Spinal cord (tissue), 10 donors: Measurements from ENCODE around the gene PPP1R3E. TPM values are rescaled to one million over a fixed set of nuclear protein-coding genes. Genes with fewer than 3 reads are reported as not detected.

ENCODE experiments used
- DNase-seq, 6 donors: peaks; one replicate each; pipeline versions ENCODE4 v3.0.0 to v3.0.0-alpha.2; 2013 to 2015; ENCODE audit warnings: low spot score in 6 of 6, low read depth in 4 of 6
- H3K27ac ChIP-seq: one replicate; pipeline ENCODE4 v1.5.1; 2013; ENCODE audit warnings: low read depth, low read length, control low read depth
- H3K27me3 ChIP-seq: one replicate; pipeline ENCODE4 v1.6.1; 2013; ENCODE audit warnings: low read length; ENCODE audit not compliant: control insufficient read depth, insufficient read depth
- H3K36me3 ChIP-seq: one replicate; pipeline ENCODE4 v1.6.1; 2013; ENCODE audit warnings: low read length; ENCODE audit not compliant: control insufficient read depth, insufficient read depth
- H3K4me1 ChIP-seq: one replicate; pipeline ENCODE4 v1.6.1; 2013; ENCODE audit warnings: low read length; ENCODE audit not compliant: control insufficient read depth, insufficient read depth
- H3K4me3 ChIP-seq: one replicate; pipeline ENCODE4 v1.5.1; 2013; ENCODE audit warnings: low read depth, low read length, control low read depth
- H3K9me3 ChIP-seq: one replicate; pipeline ENCODE4 v1.6.1; 2013; ENCODE audit warnings: low read length; ENCODE audit not compliant: control insufficient read depth, insufficient read depth
- WGBS: methylation state at CpG from one replicate; pipeline ENCODE4 v1.1.5; 2013; ENCODE audit warnings: missing lambda C conversion rate; ENCODE audit not compliant: insufficient coverage; 5-methylcytosine and 5-hydroxymethylcytosine counted together
- polyA plus RNA-seq, 2 donors: library from polyadenylated mRNA; unstranded; fragments of 120-200 nt; gene quantifications; one replicate each; pipeline ENCODE4 v1.2.1, GENCODE V29; 2013; ENCODE audit not compliant: insufficient read length in 2 of 2
- total RNA-seq, 2 donors: library from RNA; depleted of rRNA in 1 of 2; stranded (reverse); fragments of 120-200 nt in 1 of 2; fragments of >200 nt in 1 of 2; gene quantifications; one replicate each; pipeline versions ENCODE4 v1.2.3 to v1.2.4, GENCODE V29; 2013 to 2014
- donor health status: healthy.

Gene PPP1R3E
- total and polyA plus RNA-seq, 4 donors: 11.3 to 37.2 (median 23.2) TPM

GRCh38 chr14:23297611-23298277 lies 4.9 kb downstream of the PPP1R3E start:
- Histone ChIP-seq H3K4me3 (no peak overlapping the region), H3K36me3 (peaks cover 18% of the 10 kb centered on the region), H3K4me1 (peaks cover 13% of the 10 kb centered on the region), H3K27ac (no peak overlapping the region), H3K9me3 (no peaks in the 10 kb centered on the region), H3K27me3 (no peaks in the 10 kb centered on the region)
- DNase-seq: no peak
- WGBS: 66% methylated on average over 5 of the region's 7 CpGs

GRCh38 chr14:23297096-23297495 lies 5.6 kb downstream of the PPP1R3E start:
- Histone ChIP-seq H3K4me3 (no peak overlapping the region), H3K36me3 (peaks cover 18% of the 10 kb centered on the region), H3K27ac (no peak overlapping the region), H3K4me1 (peaks cover 10% of the 10 kb centered on the region), H3K9me3 (no peaks in the 10 kb centered on the region), H3K27me3 (no peaks in the 10 kb centered on the region)
- no peak for DNase-seq
- 88% methylated on average over 7 of the region's 7 CpGs for WGBS

GRCh38 chr14:23296012-23296777 lies 6.5 kb downstream of the PPP1R3E start:
- H3K9me3 ChIP-seq: no peaks in the 10 kb centered on the region
- H3K27me3 ChIP-seq: no peaks in the 10 kb centered on the region
- no peak overlapping the region for H3K4me3 ChIP-seq
- peaks cover 18% of the 10 kb centered on the region for H3K36me3 ChIP-seq
- no peak for DNase-seq
- H3K27ac ChIP-seq: no peak overlapping the region
- 98% methylated on average over 6 of the region's 7 CpGs for WGBS
- H3K4me1 ChIP-seq: peaks cover 10% of the 10 kb centered on the region

GRCh38 chr14:23294734-23295561 lies 7.7 kb downstream of the PPP1R3E start:
- Histone ChIP-seq H3K27me3 (no peaks in the 10 kb centered on the region), H3K4me3 (no peak overlapping the region), H3K4me1 (peaks cover under 1% of the 10 kb centered on the region), H3K9me3 (no peaks in the 10 kb centered on the region), H3K36me3 (peaks cover 18% of the 10 kb centered on the region), H3K27ac (no peak overlapping the region)
- WGBS: 32% methylated on average over 17 of the region's 24 CpGs
- DNase-seq: peak in 3 of 6 donors; percentile 39 to 67 (median 55)

- Histone ChIP-seq H3K27ac (peak overlapping the region; percentile 94), H3K36me3 (no peaks in the 10 kb centered on the region), H3K27me3 (no peaks in the 10 kb centered on the region), H3K4me3 (peak overlapping the region; percentile 93), H3K9me3 (no peaks in the 10 kb centered on the region), H3K4me1 (peaks cover 15% of the 10 kb centered on the region)
- 67% methylated on average over 5 of the region's 6 CpGs for WGBS
- no peak for DNase-seq
Observed at GRCh38 chr14:23286902-23287479, 15.7 kb downstream of the PPP1R3E start.

GRCh38 chr14:23286020-23286901 lies 16.4 kb downstream of the PPP1R3E start, which contains the start of gene HOMEZ:
TSS of gene HOMEZ (minus strand) at chr14:23286132. CDS start at chr14:23285952, 180 bp downstream.
- no peaks in the 10 kb centered on the region for H3K27me3 ChIP-seq
- under 1% methylated on average over 49 of the region's 53 CpGs for WGBS
- DNase-seq: peak; percentile 85 to 99 (median 92)
- no peaks in the 10 kb centered on the region for H3K9me3 ChIP-seq
- peak within 1 kb of the TSS; percentile 93 for H3K4me3 ChIP-seq
- H3K27ac ChIP-seq: peak within 1 kb of the TSS; percentile 94
- no peaks in the 10 kb centered on the region for H3K36me3 ChIP-seq
- H3K4me1 ChIP-seq: peaks cover 15% of the 10 kb centered on the region

GRCh38 chr14:23285530-23286019 lies 17.1 kb downstream of the PPP1R3E start:
- peak overlapping the region; percentile 88 for H3K27ac ChIP-seq
- DNase-seq: no peak
- WGBS: 0% methylated on average over 8 of the region's 22 CpGs

GRCh38 chr14:23284654-23285529 lies 17.8 kb downstream of the PPP1R3E start:
- Histone ChIP-seq H3K27ac (peak overlapping the region; percentile 88), H3K27me3 (no peaks in the 10 kb centered on the region), H3K4me1 (peaks cover 15% of the 10 kb centered on the region), H3K9me3 (no peaks in the 10 kb centered on the region), H3K4me3 (peak overlapping the region; percentile 93), H3K36me3 (no peaks in the 10 kb centered on the region)
- WGBS: 0% methylated on average over 1 of the region's 9 CpGs
- DNase-seq: no peak

More at GRCh38 chr14:23285530-23286019, 17.1 kb downstream of the PPP1R3E start:
- Histone ChIP-seq H3K9me3 (no peaks in the 10 kb centered on the region), H3K4me3 (peak overlapping the region; percentile 93), H3K27me3 (no peaks in the 10 kb centered on the region), H3K4me1 (peaks cover 15% of the 10 kb centered on the region), H3K36me3 (no peaks in the 10 kb centered on the region)
